Measurements from ENCODE around the gene IL2RG. TPM values are rescaled to one million over a fixed set of nuclear protein-coding genes. Genes with fewer than 3 reads are reported as not detected.
A peak's percentile ranks its signal among the peaks of the same experiment; 100 is the strongest.

The IL2RG gene
- total RNA-seq, 2 donors from 2014 or later: 4.2 TPM; not detected in 1

- Histone ChIP-seq H3K4me3 (peak within 1 kb of the TSS; percentile 60 to 62), H3K9me3 (no peaks in the 10 kb centered on the region), H3K27ac (peak within 1 kb of the TSS; percentile 84 to 85), H3K4me1 (peaks cover 0 to 6% of the 10 kb centered on the region in 2 donors), H3K36me3 (peaks cover 27% of the 10 kb centered on the region), H3K27me3 (no peaks in the 10 kb centered on the region)
- TF ChIP-seq CTCF (IDR thresholded peaks at IDR 0.05): no peak
- peak; percentile 78 for DNase-seq (ENCODE audit: low spot score)
These were observed 6.9 kb upstream of the IL2RG start, which contains the start of gene MED12 for GRCh38 chrX:71118032-71118984. Gene MED12, plus strand, starts transcription at chrX:71118596. Its CDS starts 159 bp downstream, at chrX:71118755.

GRCh38 chrX:71117358-71117757, 6.0 kb upstream of the IL2RG start:
- no peaks in the 10 kb centered on the region for H3K27me3 ChIP-seq
- H3K4me1 ChIP-seq: peaks cover 0 to 6% of the 10 kb centered on the region in 2 donors
- DNase-seq (ENCODE audit: low spot score): no peak
- H3K4me3 ChIP-seq: no peak overlapping the region
- H3K27ac ChIP-seq: no peak overlapping the region
- H3K36me3 ChIP-seq: peaks cover 18% of the 10 kb centered on the region
- H3K9me3 ChIP-seq: no peaks in the 10 kb centered on the region
- TF ChIP-seq CTCF (IDR thresholded peaks at IDR 0.05): no peak

- Histone ChIP-seq H3K27me3 (no peaks in the 10 kb centered on the region), H3K27ac (no peak overlapping the region), H3K36me3 (no peaks in the 10 kb centered on the region), H3K4me3 (no peak overlapping the region), H3K9me3 (no peaks in the 10 kb centered on the region), H3K4me1 (no peaks in the 10 kb centered on the region)
- TF ChIP-seq CTCF (IDR thresholded peaks at IDR 0.05): no peak
- no peak for DNase-seq (ENCODE audit: low spot score)
These were observed 599 bp upstream of the IL2RG start for GRCh38 chrX:71111921-71112431.

GRCh38 chrX:71109051-71109450, 2.3 kb downstream of the IL2RG start:
- Histone ChIP-seq H3K4me3 (no peak overlapping the region), H3K36me3 (no peaks in the 10 kb centered on the region), H3K9me3 (no peaks in the 10 kb centered on the region), H3K27me3 (no peaks in the 10 kb centered on the region), H3K27ac (no peak overlapping the region), H3K4me1 (no peaks in the 10 kb centered on the region)
- TF ChIP-seq CTCF (IDR thresholded peaks at IDR 0.05): no peak
- no peak for DNase-seq (ENCODE audit: low spot score)

- H3K4me3 ChIP-seq: no peak overlapping the region
- no peak for DNase-seq (ENCODE audit: low spot score)
These were observed 3.5 kb downstream of the IL2RG start for GRCh38 chrX:71107762-71108360.

More at GRCh38 chrX:71107762-71108360, 3.5 kb downstream of the IL2RG start:
- H3K9me3 ChIP-seq: no peaks in the 10 kb centered on the region
- H3K36me3 ChIP-seq: no peaks in the 10 kb centered on the region
- H3K27me3 ChIP-seq: no peaks in the 10 kb centered on the region
- no peaks in the 10 kb centered on the region for H3K4me1 ChIP-seq
- H3K27ac ChIP-seq: no peak overlapping the region
- no peak for TF ChIP-seq CTCF (IDR thresholded peaks at IDR 0.05)
